GM12873 (cell line): ENCODE measurements around the gene REN.
A peak's percentile ranks its signal among the peaks of the same experiment; 100 is the strongest.

Experiments
- TF ChIP-seq, protein P1 (sequence below): IDR thresholded peaks from 2 replicates; pipeline ENCODE4 v1.5.1; 2012; ENCODE audit warnings: low read depth, mild to moderate bottlenecking, moderate library complexity, low read length, control low read depth; ENCODE audit not compliant: insufficient read depth; ENCODE audit errors: missing control alignments

Gene REN

GRCh38 chr1:204166219-204166618 is at the start of gene REN:
Gene REN (minus strand): TSS chr1:204166337. CDS start chr1:204166293, 44 bp downstream.
- TF ChIP-seq, protein P1, sequence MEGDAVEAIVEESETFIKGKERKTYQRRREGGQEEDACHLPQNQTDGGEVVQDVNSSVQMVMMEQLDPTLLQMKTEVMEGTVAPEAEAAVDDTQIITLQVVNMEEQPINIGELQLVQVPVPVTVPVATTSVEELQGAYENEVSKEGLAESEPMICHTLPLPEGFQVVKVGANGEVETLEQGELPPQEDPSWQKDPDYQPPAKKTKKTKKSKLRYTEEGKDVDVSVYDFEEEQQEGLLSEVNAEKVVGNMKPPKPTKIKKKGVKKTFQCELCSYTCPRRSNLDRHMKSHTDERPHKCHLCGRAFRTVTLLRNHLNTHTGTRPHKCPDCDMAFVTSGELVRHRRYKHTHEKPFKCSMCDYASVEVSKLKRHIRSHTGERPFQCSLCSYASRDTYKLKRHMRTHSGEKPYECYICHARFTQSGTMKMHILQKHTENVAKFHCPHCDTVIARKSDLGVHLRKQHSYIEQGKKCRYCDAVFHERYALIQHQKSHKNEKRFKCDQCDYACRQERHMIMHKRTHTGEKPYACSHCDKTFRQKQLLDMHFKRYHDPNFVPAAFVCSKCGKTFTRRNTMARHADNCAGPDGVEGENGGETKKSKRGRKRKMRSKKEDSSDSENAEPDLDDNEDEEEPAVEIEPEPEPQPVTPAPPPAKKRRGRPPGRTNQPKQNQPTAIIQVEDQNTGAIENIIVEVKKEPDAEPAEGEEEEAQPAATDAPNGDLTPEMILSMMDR: no peak

DNA sequence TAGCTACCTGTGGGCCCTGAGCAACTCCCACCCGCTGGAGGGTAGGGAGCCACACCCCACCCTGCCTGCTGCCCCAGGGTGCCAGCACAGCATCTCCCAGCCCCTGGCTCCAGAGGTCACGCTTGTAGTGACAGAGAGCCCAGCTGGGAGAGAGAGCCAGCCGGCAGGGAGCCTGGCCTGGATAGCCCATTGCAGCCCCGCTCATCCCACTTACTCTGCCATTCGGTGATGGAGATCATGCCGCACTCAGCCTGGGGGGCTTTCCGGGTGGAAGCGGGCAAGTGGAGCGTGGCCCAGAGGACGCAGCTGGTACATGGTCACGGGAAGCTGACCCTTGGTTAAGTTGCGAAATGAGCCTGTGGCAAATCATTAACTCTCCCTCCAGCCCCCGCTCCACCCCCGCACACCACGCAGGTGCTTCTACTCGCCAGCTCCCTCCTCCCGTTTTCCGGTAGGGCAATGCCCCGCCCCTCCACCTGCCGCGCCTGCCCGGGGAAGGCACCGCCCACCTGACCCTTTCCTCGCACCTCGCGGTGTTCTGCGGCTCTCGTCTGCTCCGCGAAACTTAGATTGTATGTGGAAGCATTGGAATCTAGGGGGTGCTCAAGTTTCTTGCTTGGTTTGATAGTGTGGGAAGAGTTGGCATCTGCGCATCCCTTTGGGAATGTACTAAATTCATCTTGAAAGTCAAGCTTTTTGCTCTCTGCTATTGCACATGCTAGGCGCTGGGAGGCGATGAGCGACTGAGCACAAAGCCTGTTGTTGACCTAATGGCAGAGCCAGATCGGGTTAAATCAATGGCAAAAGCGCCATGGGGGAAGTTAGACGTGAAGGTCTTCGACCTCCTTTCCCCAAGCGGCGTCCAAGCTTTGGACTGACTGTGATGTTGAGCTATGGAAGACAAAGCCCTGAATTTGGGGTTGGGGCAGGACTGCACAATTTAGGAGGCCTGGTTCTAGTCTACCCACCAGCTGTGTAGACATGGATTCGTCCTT is 47.8 kb upstream of the REN start, which contains the start of gene GOLT1A:
Gene GOLT1A (minus strand): TSS at position 321 of the 995 bp plus-strand sequence. CDS start 82 bp downstream, at position 239.
- TF ChIP-seq, protein P1: peak; percentile 50

- TF ChIP-seq, protein P1: no peak
These were observed 46.6 kb upstream of the REN start for GRCh38 chr1:204212715-204213114.

DNA sequence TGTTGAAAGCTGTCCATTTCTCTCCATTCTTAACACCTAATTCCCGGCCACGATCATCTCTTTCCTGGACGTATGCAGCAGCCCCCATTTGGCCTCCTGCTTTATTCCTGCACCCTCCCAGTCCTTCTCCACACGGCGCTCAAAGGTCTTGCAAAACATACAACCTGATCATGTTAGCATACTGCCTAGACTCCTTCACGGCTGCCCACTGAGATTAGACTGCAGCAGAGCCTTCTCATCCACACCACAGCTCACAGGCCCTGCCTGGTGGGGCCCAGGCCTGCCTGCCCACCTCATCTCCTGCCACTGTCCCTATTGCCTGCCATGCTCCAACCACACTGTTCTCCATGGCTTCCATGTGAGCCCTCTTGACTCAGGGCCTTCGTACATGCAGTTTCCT is 44.9 kb upstream of the REN start:
- TF ChIP-seq, protein P1: no peak

DNA sequence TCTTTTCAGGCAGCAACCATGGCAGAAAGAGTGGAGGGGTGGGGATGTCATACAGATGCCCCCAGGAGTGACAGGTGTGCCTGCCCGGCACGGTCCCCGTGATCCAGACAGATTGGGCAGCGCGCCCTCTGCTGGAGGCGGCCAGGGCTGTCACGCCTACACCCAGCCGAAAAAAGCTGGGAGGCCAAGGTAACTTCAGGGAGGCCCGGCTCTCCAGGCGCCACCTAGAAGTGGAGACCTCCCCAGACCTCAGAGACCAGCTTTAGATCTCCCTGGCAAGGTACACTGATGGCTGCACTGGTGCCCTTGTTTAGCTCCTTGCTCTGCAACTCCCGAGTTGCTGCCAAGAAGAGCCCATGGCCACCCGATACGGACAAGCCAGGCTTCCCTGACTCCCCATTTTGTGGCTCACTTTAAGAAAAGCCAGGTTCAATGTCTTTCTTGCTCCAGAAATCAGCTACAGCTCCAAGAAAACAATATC is 41.0 kb upstream of the REN start:
- TF ChIP-seq, protein P1: peak; percentile 90

GRCh38 chr1:204206121-204206520 is 40.0 kb upstream of the REN start:
- TF ChIP-seq, protein P1: peak; percentile 5

- TF ChIP-seq, protein P1: no peak
These were observed 39.3 kb upstream of the REN start for GRCh38 chr1:204205486-204205885.
